ENCODE measurements around the gene FAR1. TPM values are rescaled to one million over a fixed set of nuclear protein-coding genes. Genes with fewer than 3 reads are reported as not detected.

FAR1 gene
- polyA plus RNA-seq, 1 of the 3 experiments (the other 2 are of a cell fraction), result 29.0 TPM

DNA sequence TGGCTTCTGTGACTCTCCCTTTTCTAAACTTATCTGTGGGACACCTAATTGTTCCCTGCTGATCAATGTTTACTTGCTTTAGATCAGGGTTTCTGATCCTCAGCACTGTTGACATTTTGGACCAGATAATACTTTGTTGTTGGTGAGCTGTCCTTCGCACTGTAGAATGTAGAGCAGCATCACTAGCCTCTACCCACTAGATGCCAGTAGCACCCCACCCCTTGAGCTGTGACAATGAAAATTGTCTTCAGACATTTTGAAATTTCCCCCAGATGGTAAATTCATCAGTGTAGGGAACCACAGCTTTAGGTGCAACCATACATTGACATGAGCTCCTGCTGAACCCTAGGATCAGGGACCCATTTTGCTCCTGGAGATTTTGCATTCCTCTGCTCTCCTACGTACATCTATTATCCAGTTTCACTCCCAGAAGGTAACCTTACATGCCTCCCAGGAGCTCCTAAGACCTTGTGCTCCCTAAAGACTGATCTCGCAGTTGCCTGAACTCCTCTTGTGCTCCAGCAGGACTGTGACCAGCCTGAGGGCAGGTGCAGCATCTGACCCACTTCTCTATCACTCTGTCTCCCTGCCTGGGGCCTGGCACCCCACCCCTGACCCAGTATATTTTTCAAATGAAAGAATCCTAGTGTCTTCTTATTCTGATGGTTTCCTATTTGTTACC, 107.8 kb downstream of the FAR1 start:
- H3K36me3 ChIP-seq (replicated peaks in 1 of 2; ENCODE audit: control insufficient read depth in 1 of 2, insufficient read depth in 2 of 2, low read length in 1 of 2), result no peaks in the 10 kb centered on the region
- peak; percentile 51 for TF ChIP-seq RAD21 (IDR thresholded peaks at IDR 0.05; ENCODE audit: low read length)
- no peak for TF ChIP-seq NFIC (IDR thresholded peaks at IDR 0.05; ENCODE audit: borderline replicate concordance)
- no peaks in the 10 kb centered on the region for H3K79me2 ChIP-seq (ENCODE audit: insufficient read depth)
- no peaks in the 10 kb centered on the region for H3K4me1 ChIP-seq (ENCODE audit: control insufficient read depth in 1 of 2, insufficient read depth in 2 of 2, low read depth in 1 of 2, low read length in 1 of 2)
- H3K9me3 ChIP-seq, result no peaks in the 10 kb centered on the region
- H3K9ac ChIP-seq, result no peak overlapping the region
- H3K4me3 ChIP-seq (ENCODE audit: low read depth in 2 of 2, low read length in 1 of 2), result no peak overlapping the region
- WGBS (ENCODE audit: low lambda C conversion rate), result 40% methylated on average over 3 of the region's 3 CpGs
- CTCF ChIA-PET, result interaction anchor here (0.8 to 2.0 kb wide), 10 partner anchors 13 to 475 kb away, joined by 3 to 7 read pairs (median 4); no protein-coding TSS in a partner anchor
- no peaks in the 10 kb centered on the region for H4K20me1 ChIP-seq (ENCODE audit: insufficient read depth)
- no peaks in the 10 kb centered on the region for H3K9me2 ChIP-seq
- H3F3A ChIP-seq (replicated peaks; ENCODE audit: insufficient read depth), result no peaks in the 10 kb centered on the region
- POLR2A ChIA-PET, result interaction anchor here (0.6 kb wide), 1 partner anchor 93 kb away, joined by 3 read pairs; no protein-coding TSS in a partner anchor
- H3K4me2 ChIP-seq, result no peak overlapping the region
- H3K27ac ChIP-seq (ENCODE audit: low read depth in 2 of 2, low read length in 1 of 2), result no peak overlapping the region
- 0 out of 2 replicates have a peak, but pooled peaks cover 5% of the 10 kb centered on the region for H3K27me3 ChIP-seq (ENCODE audit: insufficient read depth)
- no peak overlapping the region for H2AFZ ChIP-seq (ENCODE audit: low read depth)
- DNase-seq, result no peak

DNA sequence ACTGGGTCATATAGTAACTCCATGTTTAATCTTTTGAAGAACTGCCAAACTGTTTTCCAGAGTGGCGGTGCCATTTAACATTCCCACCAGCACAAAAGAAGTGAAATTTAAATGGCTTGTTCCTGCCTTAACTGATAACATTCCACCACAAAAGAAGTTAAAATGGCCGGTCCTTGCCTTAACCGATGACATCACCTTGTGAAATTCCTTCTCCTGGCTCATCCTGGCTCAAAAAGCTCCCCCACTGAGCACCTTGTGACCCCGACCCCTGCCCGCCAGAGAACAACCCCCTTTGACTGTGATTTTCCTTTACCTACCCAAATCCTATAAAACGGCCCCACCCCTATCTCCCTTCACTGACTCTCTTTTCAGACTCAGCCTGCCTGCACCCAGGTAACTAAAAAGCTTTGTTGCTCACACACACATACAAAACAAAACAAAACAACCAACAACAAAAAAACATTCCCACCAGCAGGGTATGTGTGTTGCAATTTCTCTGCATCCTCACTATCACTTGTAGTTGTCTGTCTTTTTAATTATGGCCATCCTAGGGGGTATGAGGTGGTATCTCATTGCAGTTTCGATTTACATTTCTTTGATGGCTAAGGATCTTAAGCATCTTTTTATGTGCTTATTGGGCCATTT, 109.0 kb downstream of the FAR1 start:
- Histone ChIP-seq H2AFZ (ENCODE audit: low read depth) (no peak overlapping the region), H3K27me3 (ENCODE audit: insufficient read depth) (0 out of 2 replicates have a peak, but pooled peaks cover 5% of the 10 kb centered on the region), H3F3A (replicated peaks; ENCODE audit: insufficient read depth) (no peaks in the 10 kb centered on the region), H3K36me3 (replicated peaks in 1 of 2; ENCODE audit: control insufficient read depth in 1 of 2, insufficient read depth in 2 of 2, low read length in 1 of 2) (no peaks in the 10 kb centered on the region), H3K4me3 (ENCODE audit: low read depth in 2 of 2, low read length in 1 of 2) (no peak overlapping the region), H3K9ac (no peak overlapping the region), H3K4me2 (no peak overlapping the region), H3K79me2 (ENCODE audit: insufficient read depth) (no peaks in the 10 kb centered on the region), H4K20me1 (ENCODE audit: insufficient read depth) (no peaks in the 10 kb centered on the region), H3K27ac (ENCODE audit: low read depth in 2 of 2, low read length in 1 of 2) (no peak overlapping the region), H3K9me2 (no peaks in the 10 kb centered on the region), H3K4me1 (ENCODE audit: control insufficient read depth in 1 of 2, insufficient read depth in 2 of 2, low read depth in 1 of 2, low read length in 1 of 2) (no peaks in the 10 kb centered on the region), H3K9me3 (no peaks in the 10 kb centered on the region)
- 32% methylated on average over 7 of the region's 7 CpGs for WGBS (ENCODE audit: low lambda C conversion rate)
- POLR2A ChIA-PET, result no interaction called here
- TF ChIP-seq NRF1 (IDR thresholded peaks at IDR 0.05; ENCODE audit: low read depth, low read length), result no peak
- no peak for TF ChIP-seq CHD2 (IDR thresholded peaks at IDR 0.05; ENCODE audit: low read length, partially characterized antibody)
- no peak for TF ChIP-seq POLR2AphosphoS5 (IDR thresholded peaks at IDR 0.05; ENCODE audit: low read depth, low read length)
- TF ChIP-seq, protein P1, sequence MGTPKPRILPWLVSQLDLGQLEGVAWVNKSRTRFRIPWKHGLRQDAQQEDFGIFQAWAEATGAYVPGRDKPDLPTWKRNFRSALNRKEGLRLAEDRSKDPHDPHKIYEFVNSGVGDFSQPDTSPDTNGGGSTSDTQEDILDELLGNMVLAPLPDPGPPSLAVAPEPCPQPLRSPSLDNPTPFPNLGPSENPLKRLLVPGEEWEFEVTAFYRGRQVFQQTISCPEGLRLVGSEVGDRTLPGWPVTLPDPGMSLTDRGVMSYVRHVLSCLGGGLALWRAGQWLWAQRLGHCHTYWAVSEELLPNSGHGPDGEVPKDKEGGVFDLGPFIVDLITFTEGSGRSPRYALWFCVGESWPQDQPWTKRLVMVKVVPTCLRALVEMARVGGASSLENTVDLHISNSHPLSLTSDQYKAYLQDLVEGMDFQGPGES (IDR thresholded peaks at IDR 0.05; ENCODE audit: low read depth, low read length), result no peak
- TF ChIP-seq JUND (IDR thresholded peaks at IDR 0.05), result no peak
- no peak for TF ChIP-seq FOXJ3 (CRISPR knock-in tag; IDR thresholded peaks at IDR 0.05)
- TF ChIP-seq, protein P2, sequence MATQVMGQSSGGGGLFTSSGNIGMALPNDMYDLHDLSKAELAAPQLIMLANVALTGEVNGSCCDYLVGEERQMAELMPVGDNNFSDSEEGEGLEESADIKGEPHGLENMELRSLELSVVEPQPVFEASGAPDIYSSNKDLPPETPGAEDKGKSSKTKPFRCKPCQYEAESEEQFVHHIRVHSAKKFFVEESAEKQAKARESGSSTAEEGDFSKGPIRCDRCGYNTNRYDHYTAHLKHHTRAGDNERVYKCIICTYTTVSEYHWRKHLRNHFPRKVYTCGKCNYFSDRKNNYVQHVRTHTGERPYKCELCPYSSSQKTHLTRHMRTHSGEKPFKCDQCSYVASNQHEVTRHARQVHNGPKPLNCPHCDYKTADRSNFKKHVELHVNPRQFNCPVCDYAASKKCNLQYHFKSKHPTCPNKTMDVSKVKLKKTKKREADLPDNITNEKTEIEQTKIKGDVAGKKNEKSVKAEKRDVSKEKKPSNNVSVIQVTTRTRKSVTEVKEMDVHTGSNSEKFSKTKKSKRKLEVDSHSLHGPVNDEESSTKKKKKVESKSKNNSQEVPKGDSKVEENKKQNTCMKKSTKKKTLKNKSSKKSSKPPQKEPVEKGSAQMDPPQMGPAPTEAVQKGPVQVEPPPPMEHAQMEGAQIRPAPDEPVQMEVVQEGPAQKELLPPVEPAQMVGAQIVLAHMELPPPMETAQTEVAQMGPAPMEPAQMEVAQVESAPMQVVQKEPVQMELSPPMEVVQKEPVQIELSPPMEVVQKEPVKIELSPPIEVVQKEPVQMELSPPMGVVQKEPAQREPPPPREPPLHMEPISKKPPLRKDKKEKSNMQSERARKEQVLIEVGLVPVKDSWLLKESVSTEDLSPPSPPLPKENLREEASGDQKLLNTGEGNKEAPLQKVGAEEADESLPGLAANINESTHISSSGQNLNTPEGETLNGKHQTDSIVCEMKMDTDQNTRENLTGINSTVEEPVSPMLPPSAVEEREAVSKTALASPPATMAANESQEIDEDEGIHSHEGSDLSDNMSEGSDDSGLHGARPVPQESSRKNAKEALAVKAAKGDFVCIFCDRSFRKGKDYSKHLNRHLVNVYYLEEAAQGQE (IDR thresholded peaks at IDR 0.05; ENCODE audit: low read depth, low read length), result no peak
- no peak for TF ChIP-seq FOSL2 (IDR thresholded peaks at IDR 0.05; ENCODE audit: borderline replicate concordance, low read depth)
- no peak for TF ChIP-seq FOXM1 (IDR thresholded peaks at IDR 0.05; ENCODE audit: low read depth)
- no peak for TF ChIP-seq SMC3 (IDR thresholded peaks at IDR 0.05; ENCODE audit: low read depth, low read length)
- DNase-seq, result no peak
- CTCF ChIA-PET, result interaction anchor here (1.4 to 2.0 kb wide), 3 partner anchors 14 to 193 kb away, joined by 3 to 7 read pairs (median 4); no protein-coding TSS in a partner anchor

Measured in SK-N-SH (cell line).